IPS-18a (cell line): ENCODE data around the gene STX16.
A peak's percentile ranks its signal among the peaks of the same experiment; 100 is the strongest.

ENCODE experiments used
- H3K27ac ChIP-seq: one replicate; pipeline ENCODE4 v1.5.1; 2013; ENCODE audit warnings: low read length
- H3K27me3 ChIP-seq: one replicate; pipeline ENCODE4 v1.6.1; 2013; ENCODE audit warnings: mild to moderate bottlenecking, low read length; ENCODE audit not compliant: control insufficient read depth, insufficient read depth
- H3K36me3 ChIP-seq: one replicate; pipeline ENCODE4 v1.6.1; 2013; ENCODE audit warnings: low read depth, low read length; ENCODE audit not compliant: control insufficient read depth
- H3K4me1 ChIP-seq: one replicate; pipeline ENCODE4 v1.6.1; 2013; ENCODE audit warnings: low read depth, low read length; ENCODE audit not compliant: control insufficient read depth
- H3K4me3 ChIP-seq: one replicate; pipeline ENCODE4 v1.5.1; 2013; ENCODE audit warnings: low read length
- H3K9ac ChIP-seq: one replicate; pipeline ENCODE4 v1.6.1; 2013; ENCODE audit warnings: mild to moderate bottlenecking, low read length, moderate library complexity
- H3K9me3 ChIP-seq: one replicate; pipeline ENCODE4 v1.6.1; 2013; ENCODE audit warnings: low read depth, low read length; ENCODE audit not compliant: control insufficient read depth

STX16 gene

GRCh38 chr20:58651946-58652605 is 993 bp downstream of the STX16 start:
- H3K36me3 ChIP-seq: no peaks in the 10 kb centered on the region
- peaks cover 5% of the 10 kb centered on the region for H3K27me3 ChIP-seq
- H3K9me3 ChIP-seq: no peaks in the 10 kb centered on the region
- H3K4me3 ChIP-seq: peak overlapping the region; percentile 90
- H3K4me1 ChIP-seq: peaks cover 50% of the 10 kb centered on the region
- H3K27ac ChIP-seq: peak overlapping the region; percentile 98
- peak overlapping the region; percentile 94 for H3K9ac ChIP-seq

- Histone ChIP-seq H3K4me1 (peaks cover 57% of the 10 kb centered on the region), H3K36me3 (no peaks in the 10 kb centered on the region), H3K27me3 (peaks cover 5% of the 10 kb centered on the region), H3K9me3 (no peaks in the 10 kb centered on the region), H3K4me3 (peak overlapping the region; percentile 90), H3K9ac (peak overlapping the region; percentile 94), H3K27ac (peak overlapping the region; percentile 98)
Measured at GRCh38 chr20:58652606-58653294, 1.7 kb downstream of the STX16 start.

GRCh38 chr20:58654337-58654736 is 3.3 kb downstream of the STX16 start:
- Histone ChIP-seq H3K9ac (peak overlapping the region; percentile 5), H3K9me3 (no peaks in the 10 kb centered on the region), H3K27me3 (no peaks in the 10 kb centered on the region), H3K4me3 (peak overlapping the region; percentile 90), H3K4me1 (peaks cover 72% of the 10 kb centered on the region), H3K36me3 (no peaks in the 10 kb centered on the region), H3K27ac (peak overlapping the region; percentile 53)

GRCh38 chr20:58655328-58656107 is 4.4 kb downstream of the STX16 start:
- Histone ChIP-seq H3K27me3 (no peaks in the 10 kb centered on the region), H3K36me3 (no peaks in the 10 kb centered on the region), H3K27ac (peak overlapping the region; percentile 68), H3K4me3 (peak overlapping the region; percentile 0), H3K9ac (peak overlapping the region; percentile 5), H3K4me1 (peaks cover 84% of the 10 kb centered on the region), H3K9me3 (no peaks in the 10 kb centered on the region)

GRCh38 chr20:58656831-58657230 is 5.7 kb downstream of the STX16 start:
- Histone ChIP-seq H3K27me3 (no peaks in the 10 kb centered on the region), H3K9ac (peak overlapping the region; percentile 46), H3K9me3 (no peaks in the 10 kb centered on the region), H3K4me1 (peaks cover 86% of the 10 kb centered on the region), H3K27ac (peak overlapping the region; percentile 3), H3K4me3 (peak overlapping the region; percentile 1), H3K36me3 (peaks cover 7% of the 10 kb centered on the region)

- H3K9ac ChIP-seq: peak overlapping the region; percentile 46
- peak overlapping the region; percentile 1 for H3K4me3 ChIP-seq
- H3K36me3 ChIP-seq: peaks cover 7% of the 10 kb centered on the region
- no peaks in the 10 kb centered on the region for H3K27me3 ChIP-seq
- no peaks in the 10 kb centered on the region for H3K9me3 ChIP-seq
- H3K27ac ChIP-seq: peak overlapping the region; percentile 3
- peaks cover 84% of the 10 kb centered on the region for H3K4me1 ChIP-seq
Measured at GRCh38 chr20:58657262-58657661, 6.2 kb downstream of the STX16 start.

GRCh38 chr20:58657986-58658385 is 6.9 kb downstream of the STX16 start:
- Histone ChIP-seq H3K4me1 (peaks cover 79% of the 10 kb centered on the region), H3K9me3 (no peaks in the 10 kb centered on the region), H3K36me3 (peaks cover 7% of the 10 kb centered on the region), H3K27me3 (no peaks in the 10 kb centered on the region), H3K27ac (no peak overlapping the region), H3K9ac (peak overlapping the region; percentile 37), H3K4me3 (no peak overlapping the region)

- no peaks in the 10 kb centered on the region for H3K9me3 ChIP-seq
- peaks cover 7% of the 10 kb centered on the region for H3K36me3 ChIP-seq
- peaks cover 71% of the 10 kb centered on the region for H3K4me1 ChIP-seq
- no peak overlapping the region for H3K4me3 ChIP-seq
- no peaks in the 10 kb centered on the region for H3K27me3 ChIP-seq
- peak overlapping the region; percentile 56 for H3K27ac ChIP-seq
- peak overlapping the region; percentile 31 for H3K9ac ChIP-seq
Measured at GRCh38 chr20:58658760-58659159, 7.7 kb downstream of the STX16 start.

GRCh38 chr20:58659841-58660240 is 8.8 kb downstream of the STX16 start:
- Histone ChIP-seq H3K9me3 (no peaks in the 10 kb centered on the region), H3K36me3 (peaks cover 7% of the 10 kb centered on the region), H3K9ac (peak overlapping the region; percentile 37), H3K4me1 (peaks cover 62% of the 10 kb centered on the region), H3K27ac (peak overlapping the region; percentile 42), H3K27me3 (no peaks in the 10 kb centered on the region), H3K4me3 (no peak overlapping the region)

GRCh38 chr20:58660855-58661597 is 9.9 kb downstream of the STX16 start:
- H3K4me3 ChIP-seq: no peak overlapping the region
- no peaks in the 10 kb centered on the region for H3K9me3 ChIP-seq
- H3K4me1 ChIP-seq: peaks cover 58% of the 10 kb centered on the region
- H3K9ac ChIP-seq: no peak overlapping the region
- peak overlapping the region; percentile 40 for H3K27ac ChIP-seq
- peaks cover 7% of the 10 kb centered on the region for H3K36me3 ChIP-seq
- H3K27me3 ChIP-seq: no peaks in the 10 kb centered on the region
